Colonic mucosa (tissue), 4 donors: ENCODE data around the gene MYOF. TPM values are rescaled to one million over a fixed set of nuclear protein-coding genes. Genes with fewer than 3 reads are reported as not detected.
A peak's percentile ranks its signal among the peaks of the same experiment; 100 is the strongest.

Experiments
- DNase-seq: peaks from one replicate; pipeline ENCODE4 v3.0.0-alpha.2; 2020
- H3K27ac ChIP-seq: fragments of 200-600 bp; one replicate; pipeline ENCODE4 v1.8.0; 2021
- H3K27me3 ChIP-seq: fragments of 200-600 bp; one replicate; pipeline ENCODE4 v1.8.0; 2021
- H3K36me3 ChIP-seq: fragments of 200-600 bp; one replicate; pipeline ENCODE4 v1.8.0; 2021
- H3K4me1 ChIP-seq: fragments of 200-600 bp; one replicate; pipeline ENCODE4 v1.8.0; 2021; ENCODE audit warnings: mild to moderate bottlenecking
- H3K4me3 ChIP-seq: fragments of 200-600 bp; one replicate; pipeline ENCODE4 v1.8.0; 2021
- H3K9ac ChIP-seq, 2 donors: one replicate each; pipeline ENCODE4 v1.7.0; 2013; ENCODE audit warnings: control low read depth in 2 of 2, low read depth in 2 of 2, low read length in 2 of 2
- H3K9me3 ChIP-seq: fragments of 200-600 bp; one replicate; pipeline ENCODE4 v1.8.0; 2021
- intact Hi-C: fragments of 100-400 bp; cut with DNase I; formaldehyde crosslinking; loops from one replicate; pipeline ENCODE4 v1.14.1; 2022
- total RNA-seq, 2 donors: library from RNA; stranded (reverse); fragmentation: NEBNext Ultra II Directional in 1 of 2; extraction: Animal tissue kit (Norgen Biotek cat#: 25700) in 1 of 2; gene quantifications; one replicate each; pipeline ENCODE4 v1.2.1, GENCODE V29; 2021
- TF ChIP-seq, protein P1 (sequence below): fragments of 200-600 bp; IDR thresholded peaks from one replicate; pipeline ENCODE4 v1.8.0; 2022; ENCODE audit warnings: antibody characterized with exemption, mild to moderate bottlenecking
- donor health status: healthy.
- donor health status: DM: no; HTN: no; CAD: no.
- donor health status: DM: no; HTN: no; CAD: no.

The MYOF gene
- total RNA-seq, 2 donors from 2014 or later, result 88.1 to 90.9 TPM

DNA sequence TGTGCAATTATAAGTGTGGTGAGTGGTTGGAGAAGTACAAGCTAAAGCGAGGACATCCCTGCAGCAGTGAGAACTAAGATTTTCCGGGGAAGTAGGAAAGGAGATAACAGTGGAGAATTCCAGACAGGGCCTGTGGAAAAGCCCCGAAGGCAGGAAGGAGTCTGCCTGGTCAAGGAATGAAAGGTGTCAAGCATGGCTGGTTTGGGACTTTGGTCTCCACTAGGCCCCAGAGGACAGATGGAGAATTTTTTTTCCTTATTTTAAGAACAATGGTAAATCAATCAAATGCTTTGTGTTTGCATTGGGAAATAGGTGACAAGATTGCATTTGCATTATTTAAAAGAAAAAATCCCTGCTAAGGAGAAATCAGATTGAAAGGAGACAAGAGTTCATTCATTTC lies 11.0 kb upstream of the MYOF start:
- Histone ChIP-seq H3K27ac (no peak overlapping the region), H3K4me3 (no peak overlapping the region), H3K9me3 (no peaks in the 10 kb centered on the region), H3K36me3 (no peaks in the 10 kb centered on the region), H3K4me1 (no peaks in the 10 kb centered on the region), H3K27me3 (no peaks in the 10 kb centered on the region), H3K9ac (no peak overlapping the region)
- intact Hi-C loops, result no loop called here
- DNase-seq, result no peak
- TF ChIP-seq, protein P1, sequence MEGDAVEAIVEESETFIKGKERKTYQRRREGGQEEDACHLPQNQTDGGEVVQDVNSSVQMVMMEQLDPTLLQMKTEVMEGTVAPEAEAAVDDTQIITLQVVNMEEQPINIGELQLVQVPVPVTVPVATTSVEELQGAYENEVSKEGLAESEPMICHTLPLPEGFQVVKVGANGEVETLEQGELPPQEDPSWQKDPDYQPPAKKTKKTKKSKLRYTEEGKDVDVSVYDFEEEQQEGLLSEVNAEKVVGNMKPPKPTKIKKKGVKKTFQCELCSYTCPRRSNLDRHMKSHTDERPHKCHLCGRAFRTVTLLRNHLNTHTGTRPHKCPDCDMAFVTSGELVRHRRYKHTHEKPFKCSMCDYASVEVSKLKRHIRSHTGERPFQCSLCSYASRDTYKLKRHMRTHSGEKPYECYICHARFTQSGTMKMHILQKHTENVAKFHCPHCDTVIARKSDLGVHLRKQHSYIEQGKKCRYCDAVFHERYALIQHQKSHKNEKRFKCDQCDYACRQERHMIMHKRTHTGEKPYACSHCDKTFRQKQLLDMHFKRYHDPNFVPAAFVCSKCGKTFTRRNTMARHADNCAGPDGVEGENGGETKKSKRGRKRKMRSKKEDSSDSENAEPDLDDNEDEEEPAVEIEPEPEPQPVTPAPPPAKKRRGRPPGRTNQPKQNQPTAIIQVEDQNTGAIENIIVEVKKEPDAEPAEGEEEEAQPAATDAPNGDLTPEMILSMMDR, result no peak

DNA sequence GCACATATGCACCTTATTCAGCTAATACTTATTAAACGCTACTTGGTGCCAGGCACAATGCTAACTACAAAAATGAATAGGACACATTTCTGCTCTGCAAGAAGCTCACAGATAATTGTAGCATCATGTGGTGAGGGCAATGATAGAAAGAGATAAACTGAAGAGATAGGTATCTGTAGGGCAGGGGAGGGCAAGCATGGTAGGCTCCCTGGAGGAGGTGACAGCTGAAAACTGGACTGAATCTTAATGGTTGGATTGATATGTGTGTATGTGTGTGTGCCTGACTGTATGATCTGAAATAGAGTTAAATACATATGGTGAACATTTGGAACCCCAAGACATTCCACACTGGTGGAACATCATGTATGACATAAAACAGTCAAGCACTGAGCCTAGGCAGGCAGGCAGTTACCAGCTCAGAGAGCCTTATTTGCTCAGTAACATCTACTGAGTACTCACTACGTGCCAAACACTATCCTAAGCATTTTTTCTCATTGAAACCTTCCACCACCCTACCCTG lies 9.5 kb upstream of the MYOF start:
- no peak overlapping the region for H3K9ac ChIP-seq
- TF ChIP-seq, protein P1, result no peak
- no peak for DNase-seq
- H3K27me3 ChIP-seq, result no peaks in the 10 kb centered on the region
- no peaks in the 10 kb centered on the region for H3K9me3 ChIP-seq
- H3K36me3 ChIP-seq, result no peaks in the 10 kb centered on the region
- H3K4me1 ChIP-seq, result no peaks in the 10 kb centered on the region
- no peak overlapping the region for H3K4me3 ChIP-seq
- no peak overlapping the region for H3K27ac ChIP-seq
- intact Hi-C loops, result no loop called here

DNA sequence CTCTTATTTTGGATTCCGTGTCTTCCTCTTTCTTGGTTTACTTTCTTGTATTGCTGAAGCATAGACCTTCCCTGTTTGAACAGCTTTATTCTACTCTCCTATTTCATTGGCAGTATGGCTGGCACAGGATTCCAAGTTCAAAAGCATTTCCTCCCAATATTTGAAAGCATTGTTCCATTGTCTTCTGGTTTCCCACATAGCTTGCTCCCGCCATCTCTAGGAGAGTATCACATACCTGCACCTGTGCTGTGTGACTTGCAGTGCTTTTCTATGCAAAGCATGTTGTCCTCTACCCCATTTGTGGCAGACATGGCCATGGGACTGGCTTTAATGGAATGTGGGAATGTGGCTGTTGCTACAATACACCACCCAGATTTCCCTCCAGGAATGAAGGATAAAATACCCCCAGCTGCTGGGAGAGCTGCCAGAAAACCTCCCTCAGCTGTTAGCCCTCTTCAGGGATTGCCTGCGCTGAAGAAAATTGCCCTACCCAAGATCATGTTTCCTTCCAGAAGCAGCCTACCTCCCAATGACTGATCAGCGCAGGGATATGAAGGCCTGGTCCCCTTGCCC lies 6.9 kb upstream of the MYOF start:
- Histone ChIP-seq H3K36me3 (no peaks in the 10 kb centered on the region), H3K9ac (no peak overlapping the region), H3K9me3 (no peaks in the 10 kb centered on the region), H3K4me1 (no peaks in the 10 kb centered on the region), H3K27me3 (no peaks in the 10 kb centered on the region), H3K4me3 (no peak overlapping the region), H3K27ac (no peak overlapping the region)
- TF ChIP-seq, protein P1, result no peak
- no peak for DNase-seq
- intact Hi-C loops, result no loop called here

DNA sequence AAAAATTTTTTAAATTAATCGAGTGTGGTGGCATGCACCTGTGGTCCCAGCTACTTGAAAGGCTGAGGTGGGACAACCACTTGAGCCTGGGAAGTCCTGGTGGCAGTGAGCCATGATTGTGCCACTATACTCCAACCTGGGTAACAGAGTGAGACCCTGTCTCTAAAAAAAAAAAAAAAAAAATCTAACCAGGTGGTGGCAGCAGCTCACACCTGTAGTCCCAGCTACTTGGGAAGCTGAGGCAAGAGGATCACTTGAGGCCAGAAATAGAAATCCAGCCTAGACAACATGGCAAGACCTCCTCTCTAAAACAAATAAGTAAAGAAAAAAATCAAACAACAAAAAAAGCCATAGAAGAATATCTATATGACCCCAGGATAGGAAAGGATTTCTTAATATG lies 3.6 kb upstream of the MYOF start:
- Histone ChIP-seq H3K4me3 (no peak overlapping the region), H3K36me3 (no peaks in the 10 kb centered on the region), H3K27ac (no peak overlapping the region), H3K4me1 (no peaks in the 10 kb centered on the region), H3K27me3 (no peaks in the 10 kb centered on the region), H3K9ac (no peak overlapping the region), H3K9me3 (no peaks in the 10 kb centered on the region)
- DNase-seq, result no peak
- intact Hi-C loops, result no loop called here
- TF ChIP-seq, protein P1, result no peak

DNA sequence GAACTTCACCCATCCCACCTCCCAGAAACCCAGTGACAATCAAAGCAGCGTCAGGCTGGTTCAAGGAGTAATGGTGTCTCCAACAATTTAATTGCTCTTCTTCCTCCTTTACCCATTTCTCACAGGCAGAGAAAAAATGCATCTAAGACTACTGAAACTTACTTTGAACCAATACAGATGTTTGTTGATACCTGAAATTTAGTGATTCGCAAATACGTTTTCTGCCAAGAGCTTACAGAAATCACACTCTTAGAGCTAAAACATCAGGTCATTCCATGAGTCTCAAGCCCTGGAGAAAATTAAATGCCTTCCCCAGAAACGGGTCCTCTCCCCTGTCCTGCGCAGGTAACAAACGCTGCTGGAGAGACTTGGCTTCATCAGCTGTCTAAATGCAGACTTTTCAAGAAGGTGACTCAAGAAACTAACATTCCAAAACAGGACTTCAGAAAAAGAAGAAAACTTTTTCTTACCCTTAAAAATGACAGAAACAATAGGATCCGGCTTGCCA lies 443 bp downstream of the MYOF start:
- Histone ChIP-seq H3K4me3 (peak overlapping the region; percentile 47), H3K27ac (peak overlapping the region; percentile 87), H3K9ac (peak overlapping the region; percentile 54 to 82), H3K27me3 (no peaks in the 10 kb centered on the region), H3K36me3 (no peaks in the 10 kb centered on the region), H3K9me3 (no peaks in the 10 kb centered on the region), H3K4me1 (peaks cover 5% of the 10 kb centered on the region)
- intact Hi-C loops, result no loop called here
- no peak for DNase-seq
- TF ChIP-seq, protein P1, result no peak
